GM19372 (cell line): Measurements from ENCODE around the gene PIGU.
"Not testable (repeated sequence)": the region's sequence is repeated elsewhere in the genome, so short reads cannot be mapped to it uniquely, and the experiment has no call there.

Experiments
- ATAC-seq: cut with Tn5 transposase; IDR thresholded peaks from one replicate; pipeline ENCODE4 v1.9.1; 2021; ENCODE audit warnings: mild to moderate bottlenecking, low read depth, moderate library complexity; ENCODE audit not compliant: unreplicated experiment

The PIGU gene

GRCh38 chr20:34664751-34665150 is 12.1 kb downstream of the PIGU start:
- not testable (repeated sequence) for ATAC-seq

DNA sequence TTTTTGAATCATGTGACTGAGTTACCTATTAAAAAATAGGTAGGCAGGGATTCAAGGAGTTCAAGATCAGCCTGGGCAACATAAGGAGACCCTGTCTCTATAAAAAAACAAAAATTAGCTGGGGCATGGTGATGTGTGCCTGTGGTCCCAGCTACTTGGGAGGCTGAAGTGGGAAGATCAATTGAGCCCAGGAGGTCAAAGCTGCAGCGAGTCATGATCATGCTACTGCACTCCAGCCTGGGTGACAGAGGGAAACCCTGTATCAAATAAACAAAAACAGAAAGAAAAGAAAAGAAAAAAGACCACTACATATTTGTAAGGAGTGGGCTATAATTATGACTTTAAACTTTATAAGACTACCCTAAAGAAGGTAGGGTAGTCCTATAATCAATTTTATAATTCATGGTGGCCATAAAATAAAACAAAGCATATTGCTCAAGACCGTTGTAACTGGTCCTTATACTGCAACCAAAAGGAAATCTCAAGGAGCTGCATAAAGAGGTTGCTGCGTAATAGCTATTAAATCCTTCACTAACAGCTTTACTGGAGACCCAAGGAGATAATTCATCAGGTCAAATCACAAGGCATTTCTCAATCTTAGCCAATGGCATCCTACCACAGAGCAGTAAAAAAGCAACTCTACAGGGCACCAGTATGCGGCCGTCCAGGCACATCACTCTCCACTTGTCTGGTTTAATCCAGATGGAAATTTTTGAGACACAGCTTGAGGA is 13.5 kb downstream of the PIGU start:
- ATAC-seq, result no peak

- not testable (repeated sequence) for ATAC-seq
These were observed 15.1 kb downstream of the PIGU start for GRCh38 chr20:34661811-34662210.

- not testable (repeated sequence) for ATAC-seq
These were observed 18.2 kb downstream of the PIGU start for GRCh38 chr20:34658654-34659053.

DNA sequence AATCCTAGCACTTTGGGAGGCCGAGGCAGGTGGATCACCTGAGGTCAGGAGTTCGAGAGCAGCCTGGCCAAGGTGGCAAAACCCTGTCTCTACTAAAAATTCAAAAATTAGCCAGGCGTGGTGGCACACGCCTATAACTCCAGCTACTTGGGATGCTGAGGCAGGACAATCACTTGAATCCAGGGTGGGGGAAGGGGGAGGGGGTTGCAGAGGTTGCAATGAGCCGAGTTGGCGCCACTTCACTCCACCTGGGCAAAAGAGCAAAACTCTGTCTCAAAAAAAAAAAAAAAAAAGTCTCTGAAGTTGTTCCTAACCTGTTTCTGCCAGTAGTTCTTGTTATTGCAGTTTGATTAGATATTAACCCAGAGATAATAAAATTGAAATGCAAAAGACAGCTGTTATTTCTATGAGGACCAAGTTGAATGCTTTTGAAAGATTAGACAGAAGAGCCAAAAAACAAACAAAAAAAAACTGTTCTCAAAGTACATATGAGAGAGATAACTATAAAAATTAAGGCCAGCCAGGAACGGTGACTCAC is 22.6 kb downstream of the PIGU start:
- no peak for ATAC-seq

DNA sequence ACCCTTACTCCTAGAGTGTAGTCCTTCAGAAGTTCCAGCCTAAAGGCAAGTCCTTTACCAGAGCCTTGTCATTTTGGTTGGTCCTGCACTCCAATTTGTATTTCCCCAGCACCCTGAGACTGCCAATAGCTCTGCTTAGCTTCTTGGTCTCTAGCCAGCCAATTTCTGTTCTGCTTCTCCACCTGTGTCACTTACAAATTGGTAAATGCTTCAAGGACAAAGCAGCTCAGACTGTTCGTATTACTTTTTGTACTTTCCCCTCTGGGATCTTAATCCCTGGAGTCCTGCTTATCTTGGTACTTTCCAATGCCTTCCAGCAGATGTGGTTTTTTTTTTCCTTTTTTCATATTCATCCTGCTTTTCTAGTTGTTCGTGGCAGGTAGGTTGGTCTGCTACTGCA is 25.7 kb downstream of the PIGU start:
- no peak for ATAC-seq

DNA sequence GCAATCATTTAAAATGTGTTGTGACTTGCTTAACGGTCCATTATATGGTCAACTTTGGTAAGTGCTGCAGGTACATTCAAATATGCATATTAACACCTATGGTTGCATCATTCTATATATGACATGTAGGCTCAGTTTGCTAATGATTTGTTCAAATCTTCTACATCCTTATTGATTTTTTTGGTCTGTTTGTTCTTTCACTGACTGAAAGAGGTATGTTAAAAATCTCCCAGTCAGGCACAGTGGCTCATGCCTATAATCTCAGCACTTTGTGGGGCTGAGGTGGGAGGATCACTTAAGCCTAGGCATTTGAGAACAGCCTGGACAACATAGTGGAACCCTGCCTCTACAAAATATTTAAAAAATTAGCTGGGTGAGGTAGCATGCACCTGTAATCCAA is 29.2 kb downstream of the PIGU start:
- ATAC-seq, result no peak

DNA sequence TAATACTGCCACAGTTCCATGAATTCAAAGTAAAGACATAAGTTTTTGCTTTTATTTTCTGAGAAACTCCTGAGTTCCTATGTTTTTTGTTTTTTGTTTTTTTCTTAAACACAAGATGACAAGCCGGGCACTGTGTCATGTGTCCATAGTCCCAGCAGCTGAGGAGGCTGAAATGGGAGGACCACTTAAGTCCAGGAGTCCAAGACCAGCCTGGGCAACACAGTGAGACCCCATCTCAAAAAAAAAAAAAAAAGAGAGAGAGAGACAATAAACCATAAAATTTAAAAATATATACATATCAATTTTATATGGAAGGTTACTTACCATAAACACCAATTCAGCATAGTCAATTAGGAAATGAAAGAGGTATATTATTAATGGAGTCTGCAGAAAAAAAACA is 31.9 kb downstream of the PIGU start:
- no peak for ATAC-seq

DNA sequence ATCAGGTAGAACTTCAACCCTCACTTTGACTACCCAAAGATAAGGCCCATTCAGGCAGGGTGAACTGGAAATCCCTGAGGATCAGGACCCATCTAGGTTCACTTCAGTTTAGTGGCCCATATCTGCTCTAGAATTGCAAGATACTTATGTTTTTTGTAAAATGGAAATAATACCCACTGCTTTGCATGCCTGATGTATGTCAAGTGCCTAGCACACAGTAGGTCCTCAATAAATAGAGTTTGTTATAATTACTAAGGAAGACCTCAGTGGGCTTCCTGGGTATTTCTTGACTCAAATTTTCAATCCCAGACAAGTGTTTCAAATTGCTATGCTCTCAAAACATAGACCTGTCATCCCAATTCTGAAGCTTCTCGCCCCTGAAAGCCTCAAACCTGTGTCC is 32.5 kb downstream of the PIGU start:
- ATAC-seq, result no peak

GRCh38 chr20:34643928-34644327 is 33.0 kb downstream of the PIGU start:
- ATAC-seq, result no peak

- no peak for ATAC-seq
These were observed 34.9 kb downstream of the PIGU start for GRCh38 chr20:34642009-34642408.

DNA sequence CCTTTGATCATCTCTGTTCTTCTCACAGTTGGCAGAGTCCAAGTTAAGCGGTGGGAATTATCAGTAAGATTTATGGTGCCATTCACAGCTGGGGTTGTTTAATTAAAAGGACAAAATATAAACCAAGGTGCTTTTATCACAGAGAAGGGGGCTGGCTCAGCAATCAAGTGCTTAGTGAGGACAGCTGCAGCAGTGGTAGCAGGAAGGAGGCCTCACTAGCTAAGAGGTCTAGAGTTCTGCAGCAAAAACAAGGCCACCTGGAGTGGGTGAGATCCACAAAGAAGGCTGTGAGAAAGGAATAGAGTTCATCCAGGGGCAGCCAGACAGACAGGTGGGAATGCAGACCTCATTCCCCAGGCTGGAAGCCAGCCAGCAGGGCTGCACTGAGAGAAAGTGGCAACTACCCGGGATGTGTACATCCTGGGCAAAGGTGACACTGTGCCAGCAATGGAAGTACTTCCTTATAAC is 37.1 kb downstream of the PIGU start:
- ATAC-seq, result no peak

DNA sequence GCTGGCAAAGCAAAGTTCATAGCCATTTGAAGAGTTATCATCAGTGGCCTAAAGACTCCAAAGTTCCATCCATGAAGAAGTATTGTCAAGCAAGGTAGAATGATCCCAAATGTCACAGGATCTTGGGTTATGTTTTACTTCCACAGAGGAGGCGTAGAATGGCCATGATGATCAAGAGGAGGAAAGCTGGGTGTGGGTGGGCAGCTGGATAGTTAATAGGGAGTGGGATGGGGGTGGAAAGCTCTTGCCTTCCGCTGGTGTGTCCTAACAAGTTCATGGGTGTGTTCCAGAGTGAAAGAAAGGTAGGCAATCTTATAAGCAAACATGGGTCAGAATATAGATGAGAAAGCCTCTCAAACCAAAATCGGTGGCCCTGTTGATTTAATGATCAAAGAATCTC is 38.4 kb downstream of the PIGU start:
- no peak for ATAC-seq

DNA sequence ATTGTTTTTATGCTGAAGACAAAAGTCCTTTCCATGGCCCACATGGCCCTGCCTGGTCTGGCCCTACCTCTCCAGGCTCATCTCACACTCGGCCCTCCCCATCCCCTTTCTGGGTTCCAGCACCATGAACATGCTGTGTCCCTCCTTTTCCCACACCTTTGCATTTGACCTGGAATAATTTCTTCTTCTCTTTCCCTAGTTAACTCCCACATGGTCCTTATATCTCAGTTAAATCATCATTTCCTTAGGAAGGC is 38.9 kb downstream of the PIGU start:
- ATAC-seq, result no peak

- ATAC-seq, result no peak
These were observed 39.5 kb downstream of the PIGU start for GRCh38 chr20:34637245-34638038.

DNA sequence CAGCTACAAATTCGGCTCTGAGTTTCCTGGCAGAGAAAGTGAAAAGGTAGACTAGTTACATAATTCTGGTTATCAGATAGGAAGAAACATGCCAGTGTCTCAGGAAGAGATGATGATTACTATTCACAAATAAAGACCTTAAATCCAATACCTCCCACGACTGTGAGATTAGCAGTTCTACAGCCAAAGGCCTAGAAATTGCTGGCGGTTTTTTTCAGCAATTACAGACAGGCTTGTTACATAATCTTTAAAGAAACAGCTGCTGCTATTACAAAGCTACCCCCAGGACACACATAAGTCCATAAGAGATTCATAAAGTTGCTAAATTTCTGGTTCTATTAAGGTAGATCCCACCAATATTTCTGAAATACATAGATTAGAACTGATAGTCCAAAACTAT is 40.2 kb downstream of the PIGU start:
- ATAC-seq, result no peak

- no peak for ATAC-seq
These were observed 42.5 kb downstream of the PIGU start for GRCh38 chr20:34634392-34634791.

DNA sequence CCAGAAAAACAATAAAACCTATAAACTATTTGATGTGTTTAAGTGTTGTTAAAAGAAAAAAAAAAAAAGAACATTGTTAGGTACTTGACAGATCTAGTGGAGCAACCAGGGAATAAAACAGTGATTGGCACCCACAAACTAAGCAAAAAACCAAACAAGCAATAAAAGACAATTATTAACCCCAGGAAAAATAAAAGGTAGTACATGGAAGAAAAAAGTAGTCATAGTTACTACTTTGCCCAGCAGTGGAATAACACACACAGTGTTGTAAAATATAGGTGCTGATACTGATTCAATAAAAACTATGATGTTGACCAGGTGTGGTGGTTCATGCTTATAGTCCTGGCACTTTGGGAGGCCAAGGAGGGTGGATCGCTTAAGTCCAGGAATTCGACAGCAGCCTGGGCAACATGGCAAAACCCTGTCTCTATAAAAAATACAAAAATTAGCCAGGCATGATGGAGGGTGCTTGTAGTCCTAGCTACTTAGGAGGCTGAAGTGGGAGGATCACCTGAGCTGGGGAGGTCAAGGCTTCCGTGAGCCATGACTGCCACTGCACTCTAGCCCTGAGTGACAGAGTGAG is 43.9 kb downstream of the PIGU start:
- ATAC-seq, result no peak

DNA sequence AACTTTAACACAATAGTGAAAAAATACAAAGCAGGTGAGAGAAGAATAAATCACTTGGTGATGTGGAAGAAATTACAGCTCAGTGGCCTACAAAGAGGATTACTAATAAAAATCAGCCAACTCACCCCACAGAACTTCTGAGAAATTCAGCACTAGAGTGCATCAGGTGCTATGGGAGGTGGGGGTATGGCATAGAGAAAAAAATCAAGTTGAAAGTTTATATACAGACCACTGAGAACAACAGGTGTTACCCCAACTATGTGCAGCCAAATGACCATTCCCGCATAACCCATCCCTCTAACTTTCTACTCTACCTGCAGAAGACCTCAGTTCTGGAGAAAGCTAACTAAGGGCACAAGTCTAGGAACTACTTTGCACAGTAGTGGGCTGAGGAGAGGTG is 47.0 kb downstream of the PIGU start:
- ATAC-seq, result no peak

- ATAC-seq, result no peak
These were observed 47.5 kb downstream of the PIGU start for GRCh38 chr20:34629342-34629741.

DNA sequence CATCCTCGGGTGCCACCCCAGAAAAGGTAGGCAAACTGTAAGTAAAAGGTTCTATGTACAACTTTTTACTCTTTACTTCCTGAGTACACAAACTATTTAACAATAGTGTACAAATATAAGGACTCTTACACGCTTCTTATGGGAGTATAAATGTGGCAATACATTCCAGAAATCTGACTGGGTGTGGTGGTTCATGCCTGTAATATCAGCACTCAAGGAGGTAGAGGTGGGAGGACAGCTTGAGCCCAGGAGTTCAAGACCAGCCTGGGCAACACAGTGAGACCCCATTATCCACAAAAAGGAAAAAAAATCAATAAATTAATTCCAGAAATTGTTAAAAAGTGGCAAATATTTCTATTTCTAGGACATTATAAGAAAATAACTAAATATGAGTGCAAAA is 48.9 kb downstream of the PIGU start:
- no peak for ATAC-seq

DNA sequence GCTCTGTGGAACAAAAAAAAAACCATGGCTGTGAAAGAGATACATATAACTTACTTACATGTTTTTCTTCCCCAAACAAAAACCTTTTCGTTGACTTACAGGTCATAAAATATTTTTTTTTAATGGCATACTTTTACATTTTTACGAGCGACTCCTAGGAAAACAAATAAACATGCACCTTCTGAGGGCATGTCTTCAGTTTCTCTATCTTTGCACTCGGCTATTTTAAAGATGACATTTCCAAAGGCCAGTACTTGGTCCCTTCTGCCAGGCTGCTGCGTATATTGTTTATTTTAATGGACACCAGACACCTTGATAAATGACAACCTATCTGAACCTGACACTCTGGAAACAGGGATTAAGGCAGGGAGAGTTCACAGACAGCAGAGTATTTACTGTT is 49.4 kb downstream of the PIGU start:
- ATAC-seq, result no peak
